Naive thymus-derived CD8-positive, alpha-beta T cell (primary cell): Measurements from ENCODE around the gene ROPN1L. TPM values are rescaled to one million over a fixed set of nuclear protein-coding genes. Genes with fewer than 3 reads are reported as not detected.

Experiments used
- ATAC-seq, 2 donors: fragments of 150-1000 bp; cut with Tn5 transposase in 1 of 2; sonication (Bioruptor Pico), chemical (Tn5 transposase) in 1 of 2; 1 replicate in 1 of 2; 2 replicates in 1 of 2; pipeline ENCODE4 v1.10.0; 2021; ENCODE audit warnings: mild to moderate bottlenecking in 2 of 2, moderate library complexity in 2 of 2
- POLR2A ChIA-PET: fragments of 350-600 bp; sonication (Branson Sonifier 250); formaldehyde crosslinking; loops from one replicate; lab custom pipeline; 2021; ENCODE audit warnings: antibody characterized with exemption; lab: Charles Lee
- DNase-seq, 10 donors: peaks; one replicate each; pipeline versions ENCODE4 v3.0.0 to v3.0.0-alpha.2; 2020 to 2022
- H3K27ac Mint-ChIP-seq, 10 donors: one replicate each; pipeline ENCODE4 v1.8.0; 2020 to 2022; ENCODE audit warnings: mild to moderate bottlenecking in 10 of 10, mixed read lengths in 10 of 10, moderate library complexity in 4 of 10, inconsistent platforms in 1 of 10
- H3K27me3 Mint-ChIP-seq, 5 donors: one replicate each; pipeline ENCODE4 v1.8.0; 2021 to 2022; ENCODE audit warnings: mixed read lengths in 5 of 5
- H3K36me3 Mint-ChIP-seq, 3 donors: one replicate each; pipeline ENCODE4 v1.8.0; 2020 to 2022; ENCODE audit warnings: mixed read lengths in 3 of 3, mild to moderate bottlenecking in 2 of 3, inconsistent platforms in 1 of 3
- H3K4me1 Mint-ChIP-seq, 4 donors: one replicate each; pipeline ENCODE4 v1.8.0; 2021 to 2022; ENCODE audit warnings: mixed read lengths in 4 of 4
- H3K4me3 Mint-ChIP-seq, 10 donors: one replicate each; pipeline ENCODE4 v1.8.0; 2020 to 2022; ENCODE audit warnings: mild to moderate bottlenecking in 10 of 10, mixed read lengths in 10 of 10, moderate library complexity in 6 of 10, inconsistent platforms in 1 of 10
- H3K9me3 Mint-ChIP-seq, 9 donors: one replicate each; pipeline ENCODE4 v1.8.0; 2020 to 2022; ENCODE audit warnings: mixed read lengths in 9 of 9, mild to moderate bottlenecking in 3 of 9, inconsistent platforms in 1 of 9, moderate library complexity in 1 of 9
- polyA plus RNA-seq, 3 donors: library from polyadenylated mRNA; unstranded; fragments of 300-500 nt; fragmentation: Illumina TruSeq; gene quantifications; one replicate each; pipeline ENCODE4 v1.2.3, GENCODE V29; 2021
- total RNA-seq, 8 experiments: library from RNA in 2 of 8; stranded (reverse) in 2 of 8; gene quantifications; one replicate each; pipeline ENCODE4 v1.2.3 and lab custom pipeline; 2021 to 2026

ROPN1L gene
- total and polyA plus RNA-seq, 5 experiments from 2014 or later, result 0.57 to 1.7 (median 1.3) TPM; not detected in 1

DNA sequence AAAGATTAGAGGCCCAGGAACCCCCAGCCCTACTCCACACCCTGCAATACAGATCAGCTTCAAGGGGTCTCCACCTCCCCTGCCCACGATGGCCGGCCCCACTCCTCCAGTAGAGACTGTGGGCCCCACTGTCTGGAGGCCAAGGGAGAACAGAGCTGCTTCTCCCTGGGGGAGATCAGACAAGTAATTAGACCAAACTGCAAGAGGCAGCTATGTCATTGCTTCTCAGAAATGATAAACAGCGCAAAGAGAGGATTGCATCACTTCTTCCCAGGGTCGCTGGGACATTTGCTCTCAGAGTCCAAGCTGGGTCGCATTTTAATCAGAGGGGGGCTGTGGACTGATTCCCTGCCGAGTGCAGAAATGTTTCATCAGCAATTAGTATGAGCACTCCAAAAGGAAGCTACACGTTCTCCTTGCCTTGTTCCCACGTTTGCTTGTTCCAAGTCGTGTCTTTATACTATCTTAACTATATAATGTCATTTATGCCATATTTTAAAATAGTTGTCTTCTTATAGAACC, 59.9 kb downstream of the ROPN1L start:
- Mint-ChIP-seq H3K4me3 (no peak overlapping the region), H3K9me3 (no peaks in the 10 kb centered on the region), H3K27me3 (peaks cover 0 to 3% (median 0%) of the 10 kb centered on the region in 5 donors), H3K4me1 (peaks cover 0 to 10% (median 0%) of the 10 kb centered on the region in 4 donors), H3K27ac (no peak overlapping the region), H3K36me3 (no peaks in the 10 kb centered on the region)
- POLR2A ChIA-PET, result no interaction called here
- ATAC-seq (no peak), DNase-seq (no peak)

DNA sequence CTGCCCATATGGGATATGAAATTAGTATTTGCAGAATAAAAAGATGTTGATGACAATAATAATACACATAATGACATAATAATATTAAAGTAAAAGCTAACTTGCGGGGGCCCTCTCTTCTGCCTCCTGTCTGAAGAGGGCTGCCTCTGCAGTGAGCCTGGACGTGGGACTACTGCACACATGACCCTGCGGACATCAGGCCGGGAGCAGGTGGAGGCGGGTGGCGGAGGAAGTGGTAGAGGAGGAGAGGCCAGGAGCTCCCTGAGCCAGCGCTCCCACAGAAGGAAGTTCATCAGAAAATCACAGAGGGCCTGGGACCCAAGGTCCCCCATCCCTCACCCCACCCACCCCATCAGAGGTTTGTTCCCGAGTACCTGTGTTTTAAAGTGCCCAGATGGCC, 60.5 kb downstream of the ROPN1L start:
- Mint-ChIP-seq H3K9me3 (no peaks in the 10 kb centered on the region), H3K4me1 (peaks cover 0 to 10% (median 0%) of the 10 kb centered on the region in 4 donors), H3K27ac (peak overlapping the region in 1 of 10 donors; percentile 27), H3K27me3 (peaks cover 0 to 3% (median 0%) of the 10 kb centered on the region in 5 donors), H3K4me3 (no peak overlapping the region), H3K36me3 (no peaks in the 10 kb centered on the region)
- ATAC-seq, result no peak
- no peak for DNase-seq
- POLR2A ChIA-PET, result no interaction called here

DNA sequence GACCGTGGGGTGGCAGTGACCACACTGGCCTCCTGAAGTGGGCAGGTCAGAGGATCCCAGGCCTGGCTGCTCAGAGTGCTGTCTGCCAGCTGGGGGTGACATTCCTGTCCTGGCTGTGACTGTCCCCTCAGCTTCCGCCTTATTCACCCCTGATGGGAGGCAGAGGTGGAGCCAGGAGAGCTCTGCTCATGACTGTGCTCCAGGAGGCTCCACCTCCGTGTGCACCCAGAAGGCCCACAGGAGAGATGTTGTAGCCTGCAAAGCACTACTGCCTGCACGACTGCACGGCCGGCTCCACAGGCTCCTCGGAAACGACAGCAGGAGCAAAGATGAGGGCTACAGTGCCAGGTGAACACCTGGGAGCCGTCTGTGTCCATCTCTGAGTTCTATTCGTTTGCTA, 60.9 kb downstream of the ROPN1L start:
- H3K4me3 Mint-ChIP-seq, result no peak overlapping the region
- no peaks in the 10 kb centered on the region for H3K9me3 Mint-ChIP-seq
- DNase-seq, result no peak
- peaks cover 0 to 3% (median 0%) of the 10 kb centered on the region in 5 donors for H3K27me3 Mint-ChIP-seq
- no peak for ATAC-seq
- peaks cover 0 to 10% (median 0%) of the 10 kb centered on the region in 4 donors for H3K4me1 Mint-ChIP-seq
- H3K27ac Mint-ChIP-seq, result no peak overlapping the region
- POLR2A ChIA-PET, result no interaction called here
- H3K36me3 Mint-ChIP-seq, result no peaks in the 10 kb centered on the region

DNA sequence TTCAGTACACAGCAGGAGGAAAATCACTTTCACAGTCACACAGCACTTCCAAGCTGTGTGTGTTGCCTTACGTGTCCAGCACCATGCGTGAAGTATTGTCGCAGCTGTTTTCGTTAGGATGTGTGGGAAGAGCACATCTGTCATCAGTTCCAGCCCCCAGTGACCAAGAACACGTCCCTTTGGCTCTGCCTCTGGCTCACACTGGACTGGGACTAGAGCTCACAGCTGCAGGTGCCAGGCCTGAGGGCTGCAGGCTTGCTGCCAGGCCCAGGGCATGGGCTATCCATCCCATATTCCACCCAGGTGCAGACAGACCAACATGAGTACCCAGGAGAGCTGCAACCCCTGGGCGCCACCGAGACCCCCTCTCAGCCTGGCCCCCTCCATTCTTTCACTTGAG, 61.6 kb downstream of the ROPN1L start:
- Mint-ChIP-seq H3K4me3 (no peak overlapping the region), H3K4me1 (peaks cover 0 to 10% (median 0%) of the 10 kb centered on the region in 4 donors), H3K36me3 (no peaks in the 10 kb centered on the region), H3K27me3 (peaks cover 0 to 3% (median 0%) of the 10 kb centered on the region in 5 donors), H3K27ac (no peak overlapping the region), H3K9me3 (no peaks in the 10 kb centered on the region)
- POLR2A ChIA-PET, result no interaction called here
- no peak for DNase-seq
- no peak for ATAC-seq

DNA sequence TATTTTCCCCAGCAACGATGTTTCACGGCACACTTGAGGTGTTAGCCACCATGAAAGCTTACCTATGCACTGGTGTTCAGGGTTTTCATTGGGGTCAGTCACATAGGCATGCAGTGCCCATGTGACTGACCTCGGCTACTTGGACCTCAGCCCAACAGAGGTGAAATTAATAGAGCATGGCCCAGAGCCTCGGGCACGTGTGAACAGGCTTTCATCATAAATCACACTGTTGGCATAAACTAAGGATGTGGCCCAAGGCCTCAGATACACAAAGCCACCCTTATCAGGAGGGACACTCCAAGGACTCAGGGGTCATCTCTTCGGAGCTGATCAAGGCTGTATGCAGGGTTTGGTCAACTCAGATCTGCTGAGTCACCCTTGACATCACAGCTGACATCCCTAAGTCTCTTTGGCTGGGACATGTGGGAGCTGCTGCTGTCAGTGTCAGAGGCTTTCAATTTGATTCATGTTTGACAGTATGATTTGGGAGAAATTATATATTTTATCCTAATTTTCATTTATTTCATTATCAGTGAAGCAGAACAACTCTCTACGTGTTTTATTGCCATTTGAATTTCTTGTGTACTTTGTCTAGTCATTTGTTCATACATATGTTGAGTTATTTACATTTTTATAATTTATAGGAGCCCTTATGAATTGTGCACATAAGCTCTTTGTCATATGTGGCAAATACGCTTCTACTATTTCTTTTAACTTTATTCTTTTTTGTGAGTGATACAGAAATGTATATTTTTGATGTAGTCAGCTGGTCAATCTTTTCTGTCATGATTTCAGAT, 62.5 kb downstream of the ROPN1L start:
- Mint-ChIP-seq H3K9me3 (no peaks in the 10 kb centered on the region), H3K4me1 (peaks cover 0 to 10% (median under 1%) of the 10 kb centered on the region in 4 donors), H3K27ac (no peak overlapping the region), H3K27me3 (peaks cover 0 to 8% (median 2%) of the 10 kb centered on the region in 5 donors), H3K36me3 (no peaks in the 10 kb centered on the region), H3K4me3 (no peak overlapping the region)
- POLR2A ChIA-PET, result no interaction called here
- ATAC-seq (no peak), DNase-seq (no peak)

DNA sequence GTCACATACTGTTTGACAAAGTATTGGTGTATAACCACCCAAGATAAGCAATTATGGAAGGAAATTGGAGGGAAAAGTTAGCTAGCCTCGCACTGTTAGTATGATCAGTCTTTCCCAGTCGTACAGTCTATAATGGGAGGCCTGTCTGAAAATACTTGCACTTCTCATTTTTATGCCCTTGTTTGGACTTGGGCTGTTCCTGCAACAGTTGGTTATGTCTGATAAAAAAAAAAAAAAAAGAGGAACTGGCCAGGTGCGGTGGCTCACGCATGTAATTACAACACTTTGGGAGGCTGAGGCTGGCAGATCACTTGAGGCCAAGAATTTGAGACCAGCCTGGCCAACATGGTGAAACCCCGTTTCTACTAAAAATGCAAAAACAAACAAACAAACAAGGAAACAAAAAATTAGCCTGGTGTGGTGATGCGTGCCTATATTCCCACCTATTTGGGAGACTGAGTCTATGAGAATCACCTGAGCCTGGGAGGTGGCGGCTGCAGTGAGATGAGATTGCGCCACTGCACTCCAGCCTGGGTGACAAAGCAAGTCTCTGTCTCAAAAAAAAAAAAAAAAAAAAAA, 63.9 kb downstream of the ROPN1L start:
- peak overlapping the region in 1 of 10 donors; percentile 43 for H3K27ac Mint-ChIP-seq
- POLR2A ChIA-PET, result no interaction called here
- H3K27me3 Mint-ChIP-seq, result peaks cover 0 to 8% (median 3%) of the 10 kb centered on the region in 5 donors
- ATAC-seq, result no peak
- peaks cover 0 to 10% (median under 1%) of the 10 kb centered on the region in 4 donors for H3K4me1 Mint-ChIP-seq
- DNase-seq, result no peak
- H3K36me3 Mint-ChIP-seq, result no peaks in the 10 kb centered on the region
- H3K4me3 Mint-ChIP-seq, result peak overlapping the region in 1 of 10 donors; percentile 8
- no peaks in the 10 kb centered on the region for H3K9me3 Mint-ChIP-seq

DNA sequence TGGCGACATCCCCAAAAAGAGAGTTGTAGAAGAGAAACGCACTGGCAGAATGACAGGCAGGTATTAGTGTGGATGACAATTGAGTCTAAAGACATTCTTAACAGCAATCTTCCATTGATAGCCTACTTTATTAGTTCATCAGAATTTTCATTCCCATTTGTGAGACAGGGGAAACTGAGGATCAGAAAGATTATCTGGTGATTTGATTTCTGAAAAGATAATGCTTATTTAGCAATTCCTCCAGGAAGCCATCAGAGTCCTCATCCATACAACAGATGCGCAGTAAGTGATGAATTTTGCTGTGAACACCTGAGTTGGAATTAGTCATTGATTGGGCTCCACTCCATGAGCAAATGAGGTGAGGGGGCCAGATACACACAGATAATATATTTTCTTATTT, 64.9 kb downstream of the ROPN1L start:
- Mint-ChIP-seq H3K9me3 (no peaks in the 10 kb centered on the region), H3K36me3 (no peaks in the 10 kb centered on the region), H3K27ac (no peak overlapping the region), H3K27me3 (peaks cover 0 to 8% (median 3%) of the 10 kb centered on the region in 5 donors), H3K4me1 (peaks cover 0 to 10% (median under 1%) of the 10 kb centered on the region in 4 donors), H3K4me3 (no peak overlapping the region)
- POLR2A ChIA-PET, result no interaction called here
- no peak for DNase-seq
- ATAC-seq, result no peak

DNA sequence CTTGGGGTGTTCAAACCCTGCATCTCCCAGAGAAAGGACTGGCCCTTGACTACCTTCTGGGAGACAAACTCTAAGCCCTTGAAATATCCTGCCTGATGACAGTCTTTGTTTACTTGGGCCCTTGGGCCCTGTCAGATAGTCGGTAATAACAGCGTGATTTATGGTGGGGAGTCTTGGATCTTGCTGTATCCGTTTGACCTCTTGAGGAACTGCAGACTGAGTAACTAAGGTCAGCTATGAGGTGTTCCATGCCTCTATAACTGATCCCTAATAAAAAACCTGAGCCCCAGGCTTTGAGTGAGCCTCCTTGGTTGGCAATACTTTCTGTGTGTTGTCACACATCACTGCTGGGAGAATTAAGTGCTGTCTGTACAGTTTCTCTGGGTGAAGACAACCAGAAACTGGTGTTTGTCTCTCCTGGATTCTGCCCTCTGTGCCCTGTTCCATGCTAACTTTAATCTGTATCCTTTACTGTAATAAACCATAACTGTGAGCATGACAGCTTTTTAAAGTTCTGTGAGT, 66.0 kb downstream of the ROPN1L start:
- peaks cover 0 to 10% (median under 1%) of the 10 kb centered on the region in 4 donors for H3K4me1 Mint-ChIP-seq

DNA sequence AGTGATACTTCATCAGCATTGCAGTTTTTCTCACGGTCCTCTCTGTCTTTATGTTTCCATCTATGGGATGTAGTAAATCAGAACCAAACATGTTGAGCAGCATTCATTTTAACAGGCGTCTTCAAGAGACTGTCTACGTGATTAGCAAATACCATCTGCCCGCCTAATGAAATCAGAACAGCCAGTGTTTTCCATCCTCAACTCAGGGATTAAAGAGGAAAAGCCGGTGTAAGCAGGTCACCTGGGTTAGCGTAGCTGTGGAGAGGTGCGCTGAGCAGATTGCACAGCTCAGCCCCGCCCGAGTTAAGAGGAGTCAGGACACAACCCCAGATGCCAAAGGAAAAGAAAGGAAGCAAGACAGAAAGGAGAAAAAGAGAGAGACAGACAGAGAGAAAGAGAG, 67.9 kb downstream of the ROPN1L start:
- Mint-ChIP-seq H3K4me3 (no peak overlapping the region), H3K9me3 (peaks cover 0 to 2% (median 0%) of the 10 kb centered on the region in 9 donors), H3K4me1 (peaks cover 0 to 10% (median under 1%) of the 10 kb centered on the region in 4 donors), H3K27me3 (peaks cover 0 to 11% (median 4%) of the 10 kb centered on the region in 5 donors), H3K27ac (no peak overlapping the region), H3K36me3 (no peaks in the 10 kb centered on the region)
- no peak for DNase-seq
- no peak for ATAC-seq
- POLR2A ChIA-PET, result no interaction called here

More for the DNA sequence above, 66.0 kb downstream of the ROPN1L start:
- H3K36me3 Mint-ChIP-seq, result no peaks in the 10 kb centered on the region
- POLR2A ChIA-PET, result no interaction called here
- peaks cover 0 to 8% (median 4%) of the 10 kb centered on the region in 5 donors for H3K27me3 Mint-ChIP-seq
- no peak for DNase-seq
- no peak overlapping the region for H3K27ac Mint-ChIP-seq
- no peak overlapping the region for H3K4me3 Mint-ChIP-seq
- ATAC-seq, result no peak
- H3K9me3 Mint-ChIP-seq, result no peaks in the 10 kb centered on the region

DNA sequence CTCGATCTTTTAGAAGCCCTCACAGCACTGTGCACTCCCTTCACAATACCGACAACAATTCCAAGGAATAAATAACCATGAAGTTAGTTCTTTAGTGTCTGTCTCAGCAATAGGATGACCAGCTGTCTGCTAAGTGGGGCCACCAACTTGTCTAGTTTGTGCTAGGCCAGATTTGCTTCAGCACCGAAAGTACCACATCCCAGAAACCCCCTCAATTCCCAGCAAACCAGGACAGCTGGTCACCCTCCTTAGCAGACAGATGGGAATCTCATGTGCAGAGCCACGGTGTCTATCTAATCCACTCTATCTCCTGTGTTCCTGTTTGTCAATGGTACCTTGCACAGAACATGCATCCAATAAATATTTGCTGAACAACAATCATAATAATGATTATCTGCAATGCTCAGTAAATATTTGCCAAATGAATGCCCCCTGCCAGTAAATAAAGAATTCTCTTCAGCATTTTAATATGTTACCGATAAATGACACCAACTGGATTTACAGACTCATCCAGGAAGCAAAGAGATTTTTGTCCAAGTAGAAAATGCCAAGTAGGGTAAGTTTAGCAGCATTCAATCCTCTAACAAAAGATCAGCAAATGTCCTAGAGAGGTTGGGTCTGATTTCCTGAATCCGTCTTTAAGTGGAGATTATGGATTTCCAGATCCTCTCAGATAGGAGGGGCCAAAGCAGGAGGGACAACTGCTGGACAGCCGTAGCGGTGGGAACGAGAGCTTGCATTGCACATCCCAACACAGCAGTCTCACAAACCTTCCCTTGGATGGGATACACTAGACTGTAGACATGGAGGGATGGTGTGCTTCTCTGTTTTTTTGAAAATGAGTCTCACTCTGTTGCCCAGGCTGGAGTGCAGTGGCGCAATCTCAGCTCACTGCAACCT, 70.3 kb downstream of the ROPN1L start:
- POLR2A ChIA-PET, result no interaction called here
- no peak for DNase-seq

DNA sequence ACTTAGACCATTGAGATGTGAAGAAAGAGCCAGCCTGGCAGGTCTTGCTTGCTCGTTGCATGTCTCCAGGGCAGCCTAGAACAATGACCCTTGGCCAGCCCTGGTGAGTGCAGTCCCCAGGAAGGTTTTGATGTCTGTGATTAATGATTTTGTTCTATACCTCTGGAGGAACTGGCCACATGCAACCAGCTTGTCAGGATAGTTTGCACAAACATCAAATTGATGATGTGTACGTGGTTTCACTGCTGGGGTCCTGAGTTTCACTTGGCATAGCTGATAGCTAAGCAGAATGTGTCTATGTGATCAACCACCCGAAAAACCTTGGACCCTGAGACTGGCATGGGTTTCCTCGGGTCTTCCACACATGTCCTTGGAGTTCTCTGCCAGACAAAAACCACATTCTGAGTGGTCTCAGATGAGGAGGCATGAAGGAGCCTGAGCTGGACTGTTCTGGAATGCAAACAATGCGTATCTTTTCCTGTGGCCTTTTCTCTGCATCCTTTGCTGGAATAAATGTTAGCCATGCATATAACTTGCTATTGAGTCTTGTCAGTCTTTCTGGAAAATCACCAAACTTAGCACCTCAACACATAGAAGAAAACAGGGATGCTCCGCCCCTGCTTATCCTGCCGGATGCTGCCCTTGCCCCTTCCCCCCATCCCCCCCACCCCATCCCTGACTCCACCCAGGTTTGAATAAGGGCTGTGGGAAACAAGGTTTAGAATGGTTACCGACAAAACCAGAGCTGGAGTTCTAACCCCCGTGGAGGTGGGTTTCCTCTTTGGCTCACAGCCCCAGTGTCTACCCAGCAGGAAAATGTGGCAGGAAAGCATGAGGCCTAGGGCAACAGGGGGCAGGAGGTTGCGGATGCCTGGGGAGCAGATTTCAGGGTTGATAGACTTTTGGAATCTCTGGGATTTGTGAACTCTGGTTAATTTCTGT, 72.1 kb downstream of the ROPN1L start:
- Mint-ChIP-seq H3K4me1 (peaks cover 0 to under 1% (median 0%) of the 10 kb centered on the region in 4 donors), H3K27ac (no peak overlapping the region)
- POLR2A ChIA-PET, result no interaction called here

More for the DNA sequence above, 70.3 kb downstream of the ROPN1L start:
- H3K27ac Mint-ChIP-seq, result no peak overlapping the region
- H3K9me3 Mint-ChIP-seq, result peaks cover 0 to 2% (median 0%) of the 10 kb centered on the region in 9 donors
- peaks cover 0 to 2% (median 0%) of the 10 kb centered on the region in 4 donors for H3K4me1 Mint-ChIP-seq
- no peak overlapping the region for H3K4me3 Mint-ChIP-seq
- H3K27me3 Mint-ChIP-seq, result peaks cover 0 to 11% (median 5%) of the 10 kb centered on the region in 5 donors
- no peak for ATAC-seq
- no peaks in the 10 kb centered on the region for H3K36me3 Mint-ChIP-seq

More for the DNA sequence above, 72.1 kb downstream of the ROPN1L start:
- H3K9me3 Mint-ChIP-seq, result peaks cover 0 to 2% (median 0%) of the 10 kb centered on the region in 9 donors
- H3K36me3 Mint-ChIP-seq, result no peaks in the 10 kb centered on the region
- H3K4me3 Mint-ChIP-seq, result no peak overlapping the region
- DNase-seq (no peak), ATAC-seq (no peak)
- H3K27me3 Mint-ChIP-seq, result peaks cover 0 to 7% (median 6%) of the 10 kb centered on the region in 5 donors
